GM21737 (cell line): ENCODE results near the gene ENTPD2.

Experiments used
- ATAC-seq: cut with Tn5 transposase; IDR thresholded peaks from one replicate; pipeline ENCODE4 v1.9.1; 2021; ENCODE audit warnings: mild to moderate bottlenecking, moderate library complexity; ENCODE audit not compliant: unreplicated experiment

The ENTPD2 gene

DNA sequence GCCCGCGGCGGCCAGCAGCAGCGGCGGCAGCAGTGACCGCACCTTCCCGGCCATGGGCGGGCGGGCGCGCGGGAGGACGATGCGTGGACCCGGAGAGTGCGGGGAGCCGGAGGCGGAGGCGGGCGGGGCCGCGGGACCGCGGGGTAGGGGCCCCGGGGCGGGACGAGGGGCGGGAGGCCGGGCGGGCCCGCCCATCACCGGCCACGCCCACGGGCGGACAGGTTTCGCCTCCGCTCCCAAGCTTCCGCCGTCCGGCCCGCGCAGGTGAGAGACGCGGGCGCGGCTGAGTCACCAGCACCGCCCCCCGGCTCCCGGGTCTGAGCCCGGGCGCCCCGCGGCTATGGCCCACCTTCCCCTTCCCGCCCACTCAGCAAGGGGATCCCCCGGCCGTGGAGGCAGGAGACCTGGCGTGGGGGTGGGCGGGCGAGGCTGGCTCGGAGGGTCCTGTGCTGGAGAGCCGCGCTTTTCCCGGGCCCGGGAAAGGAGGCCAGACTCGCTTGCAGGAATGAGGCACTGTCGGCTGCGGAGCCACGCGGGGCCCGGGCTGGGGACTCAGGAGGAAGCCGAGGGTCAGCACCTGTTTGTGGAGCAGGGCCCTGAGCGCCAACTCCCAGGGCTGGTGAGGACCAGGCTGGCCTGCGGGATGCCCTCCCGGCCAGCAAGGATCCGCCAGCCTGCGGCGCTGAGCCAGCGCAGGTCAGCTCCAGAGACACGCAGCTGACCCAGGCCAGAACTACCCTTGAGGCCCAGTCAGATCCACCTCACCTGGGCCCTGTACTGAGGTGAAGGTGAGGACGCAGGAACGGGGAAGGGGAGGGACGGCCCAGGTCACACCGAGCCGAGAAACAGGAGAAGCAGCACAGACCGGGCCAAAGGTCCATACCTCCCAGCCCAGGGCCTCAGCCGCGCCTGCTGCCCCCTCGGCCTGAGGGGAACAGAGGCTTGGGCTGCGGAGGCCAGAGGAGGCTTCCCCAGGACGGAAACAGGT is at the start of gene ENTPD2:
TSS of gene ENTPD2 (minus strand) at position 118 of the 988 bp plus-strand sequence. CDS start at position 54, 64 bp downstream.
- no peak for ATAC-seq

DNA sequence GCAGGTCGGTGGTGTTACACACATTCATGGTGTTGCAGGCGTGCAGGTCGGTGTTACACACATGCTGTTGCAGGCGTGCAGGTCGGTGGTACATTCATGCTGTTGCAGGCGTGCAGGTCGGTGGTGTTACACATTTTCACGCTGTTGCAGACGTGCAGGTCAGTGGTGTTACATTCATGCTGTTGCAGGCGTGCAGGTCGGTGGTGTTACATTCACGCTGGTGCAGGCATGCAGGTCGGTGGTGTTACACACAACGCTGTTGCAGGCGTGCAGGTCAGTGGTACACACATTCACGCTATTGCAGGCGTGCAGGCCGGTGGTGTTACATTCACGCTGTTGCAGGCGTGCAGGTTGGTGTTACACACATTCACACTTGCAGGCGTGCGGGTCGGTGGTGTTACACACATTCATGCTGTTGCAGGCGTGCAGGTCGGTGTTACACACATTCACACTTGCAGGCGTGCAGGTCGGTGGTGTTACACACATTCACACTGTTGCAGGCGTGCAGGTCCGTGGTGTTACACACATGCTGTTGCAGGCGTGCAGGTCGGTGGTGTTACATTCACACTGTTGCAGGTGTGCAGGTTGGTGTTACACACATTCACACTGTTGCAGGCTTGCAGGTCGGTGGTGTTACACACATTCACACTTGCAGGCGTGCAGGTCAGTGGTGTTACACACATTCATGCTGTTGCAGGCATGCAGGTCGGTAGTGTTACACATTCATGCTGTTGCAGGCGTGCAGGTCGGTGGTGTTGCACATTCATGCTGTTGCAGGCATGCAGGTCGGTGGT is 49.5 kb upstream of the ENTPD2 start:
- ATAC-seq = no peak

DNA sequence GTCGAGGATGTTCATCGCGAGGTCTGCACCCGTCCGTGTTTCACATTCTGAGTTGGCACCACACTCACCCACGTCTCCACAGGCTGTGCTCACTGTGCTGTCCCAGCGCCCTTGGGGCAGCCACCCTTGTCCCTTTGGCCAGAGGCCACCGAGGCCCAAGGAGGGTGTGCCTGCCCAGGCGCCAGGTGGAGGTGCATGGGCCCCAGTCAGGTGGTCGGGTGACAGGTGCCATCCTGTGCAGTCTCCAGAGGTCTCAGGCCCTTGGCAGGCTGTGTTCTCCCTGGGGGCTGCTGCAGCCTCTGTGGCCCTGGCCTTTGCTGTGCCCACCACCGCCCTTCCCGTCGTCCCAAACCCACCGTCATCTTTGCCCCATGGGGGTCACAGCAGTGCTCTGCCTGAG is 45.4 kb upstream of the ENTPD2 start:
- no peak for ATAC-seq

DNA sequence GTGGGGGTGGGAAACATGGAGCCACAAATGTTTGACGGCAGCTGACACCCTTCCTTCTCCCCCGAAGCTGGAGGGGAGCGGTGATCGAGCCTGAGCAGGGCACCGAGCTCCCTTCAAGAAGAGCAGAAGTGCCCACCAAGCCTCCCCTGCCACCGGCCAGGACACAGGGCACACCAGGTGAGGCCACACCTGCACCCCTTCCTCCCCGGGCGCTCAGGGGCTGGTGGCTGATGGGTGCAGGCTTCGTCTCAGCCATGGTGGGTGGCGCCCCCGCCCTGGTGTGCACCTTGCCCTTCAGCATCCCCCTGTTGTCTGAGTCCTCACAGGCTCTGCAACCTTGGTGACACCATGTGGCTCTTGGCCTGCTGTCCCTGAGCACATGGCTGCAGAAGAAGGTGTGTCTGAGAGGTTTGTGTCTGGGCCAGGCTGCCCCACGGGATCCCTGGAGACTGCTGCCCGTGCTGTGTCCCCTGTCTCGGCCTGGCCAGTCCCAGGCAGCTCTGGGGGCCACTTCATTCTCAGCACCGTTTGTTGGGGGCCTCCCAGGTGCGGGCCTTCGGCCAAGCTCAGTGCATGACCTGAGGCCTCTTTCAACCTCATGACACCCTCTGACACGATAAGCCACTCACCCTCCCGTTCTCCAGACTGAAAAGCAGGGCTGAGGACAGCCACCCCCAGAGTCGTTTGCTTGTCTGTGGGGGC is 44.1 kb upstream of the ENTPD2 start:
- no peak for ATAC-seq

DNA sequence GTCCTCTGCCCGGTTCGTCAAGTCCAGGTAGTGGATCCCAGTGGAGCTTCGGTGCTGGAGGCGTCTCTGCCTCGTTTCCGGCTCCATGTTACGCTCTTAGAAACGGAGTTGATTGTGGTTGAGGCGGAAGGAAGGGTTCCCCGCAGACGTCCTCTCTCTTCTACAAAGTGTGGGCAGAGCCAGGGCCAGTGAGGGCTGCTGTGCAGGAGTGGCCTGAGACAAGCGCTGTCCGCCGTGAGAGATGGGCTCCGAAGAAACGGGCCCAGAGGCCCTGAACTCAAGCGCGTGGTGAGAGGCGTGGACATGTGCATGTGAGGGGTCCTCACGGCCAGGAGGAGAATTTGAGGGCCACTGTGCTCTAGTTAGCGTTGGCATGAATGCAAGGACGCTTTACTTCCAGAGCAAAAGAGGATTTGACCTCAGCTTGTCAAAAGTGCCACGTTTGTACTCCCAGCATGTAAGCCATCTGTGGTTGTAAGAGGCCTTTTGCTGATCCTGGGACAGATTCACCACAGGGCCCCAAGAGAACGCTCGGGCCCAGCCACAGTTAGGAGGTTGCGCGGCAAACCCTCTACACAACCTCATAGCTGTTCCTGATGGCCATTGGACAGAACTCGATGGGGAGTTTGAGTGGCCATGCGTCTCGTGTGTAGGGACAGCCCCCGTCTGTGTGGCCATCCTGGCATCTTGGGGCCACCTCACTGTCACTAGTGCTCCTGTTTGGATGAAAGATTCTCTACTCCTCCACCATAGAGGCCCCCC is 43.1 kb upstream of the ENTPD2 start:
- ATAC-seq = no peak

DNA sequence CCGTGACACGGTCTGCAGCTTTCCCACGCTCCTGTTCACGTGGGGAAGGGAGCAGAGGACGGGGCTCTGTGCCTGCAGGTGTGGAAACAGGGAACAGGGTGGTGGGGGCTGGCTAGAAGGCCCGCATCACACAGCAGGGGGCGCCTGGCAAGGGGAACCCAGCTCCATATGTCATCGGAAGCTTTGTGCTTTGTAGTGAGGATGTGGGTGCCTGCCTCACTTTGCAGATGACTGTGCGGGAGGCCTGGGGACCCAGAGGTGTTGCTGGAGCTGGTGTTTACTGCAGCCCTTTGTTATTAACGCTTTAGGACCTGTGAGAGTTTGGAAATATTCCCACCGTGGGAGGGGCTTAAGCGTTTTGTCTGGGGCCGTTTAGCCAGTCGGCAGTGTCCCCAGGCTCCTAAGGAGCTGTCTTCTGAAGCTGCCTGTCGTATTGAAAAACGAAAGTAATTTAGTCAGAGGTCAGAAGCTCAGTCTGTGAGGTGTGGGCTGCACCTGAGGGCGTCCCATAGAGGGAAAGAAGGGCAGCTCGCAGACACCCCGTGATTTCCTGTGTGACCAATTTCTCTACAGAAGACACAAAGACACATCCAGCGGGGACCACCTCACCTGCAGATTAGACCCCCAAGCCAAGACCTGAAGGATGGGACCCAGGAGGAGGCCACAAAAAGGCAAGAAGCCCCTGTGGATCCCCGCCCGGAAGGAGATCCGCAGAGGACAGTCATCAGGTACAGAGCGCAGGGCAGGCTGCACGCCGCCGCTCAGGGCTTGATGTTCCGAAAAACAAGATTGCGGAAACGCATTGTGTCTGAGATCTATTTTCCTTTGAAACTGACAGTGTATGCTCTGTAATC is 42.0 kb upstream of the ENTPD2 start:
- peak; percentile 63 for ATAC-seq

DNA sequence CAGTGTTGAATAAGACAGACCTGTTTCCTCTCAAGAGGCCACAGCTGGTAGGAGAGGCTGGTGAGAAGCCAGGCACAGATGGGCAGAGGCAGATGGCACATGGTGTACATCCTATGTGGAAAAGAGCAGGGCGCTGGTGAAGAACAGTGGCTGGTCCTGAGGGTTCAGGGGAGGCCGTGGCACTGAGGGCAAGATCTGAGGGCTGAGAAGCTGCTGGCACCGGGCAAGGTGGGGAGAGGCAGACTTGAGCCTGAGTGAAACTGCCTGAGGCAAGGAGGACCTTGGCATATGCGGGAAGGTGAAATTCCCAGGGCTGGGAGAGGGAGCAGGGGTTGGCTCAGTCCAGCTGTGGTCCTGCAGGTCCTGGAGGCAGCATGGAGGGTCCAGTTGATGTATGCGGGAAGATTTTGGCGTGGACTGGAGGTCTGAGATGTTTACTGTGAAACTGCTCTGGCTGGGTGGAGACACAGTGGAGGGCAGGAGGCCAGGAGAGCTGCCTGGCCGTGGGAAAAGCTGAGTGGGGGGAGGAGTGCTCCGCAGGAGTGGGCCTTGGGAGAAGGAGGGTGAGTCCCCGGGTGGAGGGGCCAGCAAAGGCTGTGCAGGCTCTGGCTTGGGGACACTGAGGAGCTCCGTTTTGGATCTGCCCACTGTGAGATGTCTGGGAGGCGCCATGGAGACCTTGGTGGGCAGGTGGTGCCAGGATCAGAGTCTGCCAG is 35.5 kb upstream of the ENTPD2 start:
- no peak for ATAC-seq

DNA sequence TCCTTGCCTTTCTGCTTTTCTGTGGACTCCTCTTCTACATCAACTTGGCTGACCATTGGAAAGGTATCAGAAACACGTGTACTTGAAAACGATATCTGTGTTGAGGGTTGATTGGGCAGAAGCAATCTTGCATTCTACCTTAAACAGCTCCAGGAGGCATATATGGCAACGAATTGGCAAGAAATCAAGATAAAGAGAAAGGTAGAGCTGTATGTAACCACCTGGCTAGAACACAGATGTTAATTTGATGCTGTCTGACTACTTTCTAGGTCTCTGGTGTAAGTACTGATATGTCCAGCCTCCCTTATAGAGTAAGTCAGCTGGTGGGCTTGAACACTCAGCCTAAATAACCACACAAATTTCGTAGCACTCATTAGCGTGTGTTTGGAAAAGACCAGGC is 34.3 kb upstream of the ENTPD2 start:
- no peak for ATAC-seq

DNA sequence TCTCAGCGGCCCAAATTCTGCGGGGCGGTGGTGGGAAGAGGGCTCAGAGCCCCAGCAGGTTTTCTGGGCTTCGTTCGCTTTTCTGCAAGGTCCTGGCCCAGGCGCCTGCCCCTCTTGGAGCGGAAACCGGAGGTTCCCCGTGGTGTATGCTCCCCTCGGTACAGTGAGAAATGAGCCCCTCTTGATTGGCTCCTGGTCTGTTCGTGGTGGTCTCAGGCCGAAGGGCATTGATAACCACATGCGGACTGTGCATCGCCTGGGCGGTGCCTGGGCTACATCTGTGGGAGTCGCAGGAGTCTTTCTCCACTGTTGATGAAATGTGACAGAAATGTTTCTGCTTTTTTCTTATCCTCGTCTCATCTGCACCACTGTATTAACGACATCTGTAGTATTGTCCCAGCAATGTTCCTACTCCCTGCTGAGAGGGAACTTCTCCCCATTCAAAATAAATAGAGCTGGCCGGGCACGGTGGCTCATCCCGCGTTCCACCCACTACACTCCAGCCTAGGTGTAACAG is 33.6 kb upstream of the ENTPD2 start:
- no peak for ATAC-seq

DNA sequence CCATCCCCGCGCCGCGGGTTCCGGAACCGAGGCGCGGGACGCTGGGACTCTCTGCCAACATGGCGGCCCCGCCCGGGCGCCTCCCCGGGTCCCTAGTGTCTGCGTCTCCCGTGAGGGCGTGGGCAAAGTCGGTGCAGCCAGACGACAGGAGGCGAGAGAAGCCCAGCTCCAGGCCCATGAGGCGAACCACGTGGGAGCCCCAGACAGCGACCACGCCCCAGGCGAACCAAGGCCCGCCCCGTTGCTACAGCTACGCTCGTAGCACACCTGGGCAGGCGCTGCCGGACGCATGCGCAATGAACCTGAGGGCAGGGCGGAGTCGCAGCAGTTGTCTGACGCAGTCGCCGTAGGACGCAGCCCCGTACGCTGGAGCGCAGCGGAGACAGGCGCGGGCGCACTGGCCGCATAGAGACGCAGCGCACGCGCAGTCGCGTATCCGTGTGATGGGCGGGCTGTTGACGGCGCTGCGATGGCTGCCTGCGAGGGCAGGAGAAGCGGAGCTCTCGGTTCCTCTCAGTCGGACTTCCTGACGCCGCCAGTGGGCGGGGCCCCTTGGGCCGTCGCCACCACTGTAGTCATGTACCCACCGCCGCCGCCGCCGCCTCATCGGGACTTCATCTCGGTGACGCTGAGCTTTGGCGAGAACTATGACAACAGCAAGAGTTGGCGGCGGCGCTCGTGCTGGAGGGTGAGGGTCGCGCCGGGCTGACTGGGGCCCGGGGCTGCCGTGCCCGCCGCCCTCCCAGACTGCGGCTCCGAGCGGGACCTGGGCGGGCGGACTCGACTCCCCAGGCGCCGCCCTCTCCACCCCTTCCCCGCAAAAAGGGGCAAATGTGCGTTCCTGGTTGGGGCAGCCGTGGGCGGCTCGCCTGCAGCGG is 32.9 kb upstream of the ENTPD2 start, which contains the start of gene MAN1B1:
TSS of gene MAN1B1 (plus strand) at position 455 of the 878 bp plus-strand sequence. CDS start at position 470, 15 bp downstream.
- peak; percentile 66 for ATAC-seq

DNA sequence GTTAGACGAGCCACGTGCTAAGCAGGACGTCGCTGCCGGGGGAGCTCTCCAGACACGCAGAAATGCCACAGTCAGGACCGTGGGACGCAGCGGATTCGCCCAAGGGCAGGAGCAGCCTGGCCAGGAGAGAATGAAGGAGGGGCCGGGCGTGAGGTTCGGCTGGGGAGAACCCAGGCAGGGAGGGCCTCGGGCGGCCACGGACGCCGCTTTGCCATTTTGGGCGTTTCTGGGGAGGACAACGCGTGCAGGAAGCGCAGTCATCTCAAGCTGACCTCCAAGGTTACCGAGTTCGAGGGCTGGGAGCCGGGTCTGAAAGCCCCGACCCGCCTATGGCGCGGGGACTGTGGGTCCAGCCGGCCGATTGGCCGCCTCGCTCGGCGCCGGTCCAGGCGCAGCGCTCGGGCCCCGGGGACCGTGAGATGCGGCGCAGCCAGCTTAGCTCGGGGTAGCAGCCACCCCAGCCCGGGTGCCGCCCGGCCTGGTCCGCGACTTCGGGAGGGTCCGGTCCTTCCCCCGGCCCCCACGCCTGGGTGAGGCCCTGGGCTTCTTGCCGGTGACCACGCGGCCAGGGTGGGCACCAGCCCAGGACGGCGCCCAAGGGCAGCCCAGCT is 32.2 kb upstream of the ENTPD2 start:
- ATAC-seq = no peak

DNA sequence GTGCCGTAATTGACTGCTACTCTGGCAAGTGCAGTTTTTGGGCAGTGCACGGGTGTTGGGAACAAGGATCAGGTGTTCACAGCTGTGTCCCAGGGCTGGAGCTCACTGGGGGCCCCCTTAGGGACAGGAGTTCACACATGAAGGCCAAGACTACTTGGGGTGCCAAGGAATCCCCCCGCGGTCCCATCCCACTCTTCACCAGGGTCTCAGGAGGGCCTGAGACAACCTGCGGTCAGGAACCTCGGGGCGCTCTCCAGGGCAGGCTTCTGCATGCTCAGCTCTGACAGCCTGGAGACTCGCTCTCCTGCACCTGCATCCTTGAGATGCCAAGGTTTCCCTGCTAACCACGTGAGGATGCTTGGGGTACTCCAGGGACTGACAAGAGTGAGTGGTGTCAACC is 30.7 kb upstream of the ENTPD2 start:
- ATAC-seq = no peak

DNA sequence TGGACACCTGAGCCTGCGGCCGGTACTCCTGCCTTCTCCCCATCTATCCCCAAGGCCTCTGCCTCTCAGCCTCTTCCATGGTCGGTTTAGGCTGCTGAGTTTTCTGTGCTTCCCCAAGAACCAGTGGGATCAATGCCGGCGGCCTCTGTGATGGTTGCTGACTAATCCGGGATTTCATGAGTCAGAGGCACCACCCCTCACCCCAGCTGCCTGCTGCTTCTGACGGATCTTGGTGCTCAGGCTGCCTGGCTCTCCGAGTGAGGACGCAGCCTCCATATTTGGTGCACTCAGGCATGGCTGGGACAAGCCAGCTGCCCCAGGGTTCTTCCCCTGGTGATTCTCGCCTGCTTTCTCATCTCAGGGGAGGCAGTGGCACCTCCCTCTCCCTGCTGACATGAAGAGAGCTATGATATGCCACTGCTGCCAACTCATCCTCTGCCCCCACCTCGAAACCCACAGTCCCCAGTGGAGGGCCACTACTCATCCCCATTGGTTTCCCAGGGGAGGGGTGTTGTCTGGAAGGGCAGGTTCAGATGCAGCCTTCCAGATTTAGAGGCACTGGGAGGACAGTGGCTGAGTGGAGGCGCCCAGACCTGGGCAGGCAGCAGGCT is 29.6 kb upstream of the ENTPD2 start:
- no peak for ATAC-seq

DNA sequence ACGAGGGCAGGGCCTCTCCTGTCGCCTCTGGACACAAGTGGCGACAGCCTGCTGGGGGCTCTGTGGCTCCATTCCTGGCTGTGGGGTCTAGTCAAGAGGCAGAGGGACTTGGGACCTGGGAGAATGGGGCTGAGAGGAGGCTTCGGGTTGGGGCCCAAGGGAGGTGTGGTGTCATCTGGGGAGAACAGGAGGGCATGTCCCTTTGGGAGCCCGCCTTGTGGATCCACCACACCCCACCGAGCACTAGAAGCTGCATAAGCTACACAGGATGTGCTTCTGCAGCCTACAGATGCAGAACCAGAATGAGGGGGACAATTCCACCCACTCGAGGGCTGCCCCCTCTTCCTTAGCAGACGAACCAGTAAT is 29.0 kb upstream of the ENTPD2 start:
- no peak for ATAC-seq

DNA sequence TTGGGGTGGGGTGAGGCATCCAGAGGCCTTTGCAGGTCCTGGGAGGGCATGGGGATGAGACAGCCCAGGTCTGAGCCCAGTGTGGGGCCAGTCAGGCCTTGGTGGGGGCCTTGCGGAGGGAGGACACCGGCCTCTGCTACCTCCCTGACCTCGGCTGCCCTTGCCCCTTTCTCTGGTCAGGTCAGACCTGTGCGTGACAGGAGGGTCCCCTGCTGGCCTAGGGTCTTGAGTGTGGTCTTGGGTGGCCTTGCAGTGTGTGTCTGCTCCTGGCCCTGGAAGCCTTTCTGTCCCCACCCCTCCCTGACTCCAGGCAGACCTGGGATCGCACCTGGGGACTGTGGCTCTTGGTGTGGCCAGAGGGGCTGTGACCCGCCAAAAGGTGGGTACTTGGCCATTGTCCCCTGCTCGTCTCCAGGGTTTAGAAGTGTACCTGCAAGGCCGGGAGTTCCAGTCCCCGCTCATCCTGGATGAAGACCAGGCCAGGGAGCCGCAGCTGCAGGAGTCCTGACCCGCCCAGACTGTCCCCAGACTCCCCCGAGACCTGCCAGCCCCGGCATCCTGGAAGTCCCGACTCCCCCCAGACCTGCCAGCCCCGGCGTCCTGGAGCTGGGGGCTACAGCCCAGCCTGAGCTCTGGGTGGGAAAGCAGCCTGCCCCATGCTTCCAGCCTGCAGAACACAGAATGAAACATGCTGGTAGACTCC is 28.5 kb upstream of the ENTPD2 start:
- no peak for ATAC-seq
